ENCODE measurements around the gene COQ5. TPM values are rescaled to one million over a fixed set of nuclear protein-coding genes. Genes with fewer than 3 reads are reported as not detected.
A peak's percentile ranks its signal among the peaks of the same experiment; 100 is the strongest.
"Not testable (repeated sequence)": the region's sequence is repeated elsewhere in the genome, so short reads cannot be mapped to it uniquely, and the experiment has no call there.

The COQ5 gene
- total RNA-seq, 2 donors from 2014 or later: 17.2 to 21.8 TPM

- Mint-ChIP-seq H3K27ac (no peak overlapping the region), H3K36me3 (ENCODE audit: low read depth) (peaks cover 49% of the 10 kb centered on the region), H3K4me1 (peaks cover 23% of the 10 kb centered on the region), H3K4me3 (no peak overlapping the region), H3K27me3 (no peaks in the 10 kb centered on the region), H3K9me3 (no peaks in the 10 kb centered on the region)
- ATAC-seq (replicated peaks): no peak
Measured at GRCh38 chr12:120498870-120499515, 30.0 kb downstream of the COQ5 start.

GRCh38 chr12:120497524-120498150 is 31.3 kb downstream of the COQ5 start:
- peaks cover 23% of the 10 kb centered on the region for H3K4me1 Mint-ChIP-seq
- ATAC-seq (replicated peaks): no peak
- H3K9me3 Mint-ChIP-seq: no peaks in the 10 kb centered on the region
- H3K4me3 Mint-ChIP-seq: peak overlapping the region; percentile 86
- H3K36me3 Mint-ChIP-seq (ENCODE audit: low read depth): peaks cover 36% of the 10 kb centered on the region
- no peaks in the 10 kb centered on the region for H3K27me3 Mint-ChIP-seq
- H3K27ac Mint-ChIP-seq: peak overlapping the region; percentile 82

GRCh38 chr12:120496413-120497340 is 32.3 kb downstream of the COQ5 start:
- Mint-ChIP-seq H3K36me3 (ENCODE audit: low read depth) (peaks cover 33% of the 10 kb centered on the region), H3K27ac (peak overlapping the region; percentile 82), H3K4me3 (peak overlapping the region; percentile 86), H3K4me1 (peaks cover 23% of the 10 kb centered on the region), H3K27me3 (no peaks in the 10 kb centered on the region), H3K9me3 (no peaks in the 10 kb centered on the region)
- ATAC-seq (replicated peaks): peak; percentile 45

- H3K27me3 Mint-ChIP-seq: no peaks in the 10 kb centered on the region
- peak within 1 kb of the TSS; percentile 86 for H3K4me3 Mint-ChIP-seq
- peaks cover 33% of the 10 kb centered on the region for H3K36me3 Mint-ChIP-seq (ENCODE audit: low read depth)
- ATAC-seq (replicated peaks): peak; percentile 98
- peak within 1 kb of the TSS; percentile 82 for H3K27ac Mint-ChIP-seq
- H3K4me1 Mint-ChIP-seq: peaks cover 23% of the 10 kb centered on the region
- H3K9me3 Mint-ChIP-seq: no peaks in the 10 kb centered on the region
Measured at GRCh38 chr12:120495731-120496412, 33.1 kb downstream of the COQ5 start, which contains the start of gene DYNLL1. DYNLL1 (plus strand) TSS chr12:120496113; CDS start chr12:120496422, 309 bp downstream.

GRCh38 chr12:120495186-120495730 is 33.7 kb downstream of the COQ5 start:
- no peak for ATAC-seq (replicated peaks)
- Mint-ChIP-seq H3K36me3 (ENCODE audit: low read depth) (peaks cover 27% of the 10 kb centered on the region), H3K27ac (peak overlapping the region; percentile 82), H3K9me3 (no peaks in the 10 kb centered on the region), H3K27me3 (no peaks in the 10 kb centered on the region), H3K4me3 (peak overlapping the region; percentile 86), H3K4me1 (peaks cover 18% of the 10 kb centered on the region)

- Mint-ChIP-seq H3K4me1 (peaks cover 6% of the 10 kb centered on the region), H3K9me3 (no peaks in the 10 kb centered on the region), H3K36me3 (ENCODE audit: low read depth) (no peaks in the 10 kb centered on the region), H3K27ac (no peak overlapping the region), H3K4me3 (no peak overlapping the region), H3K27me3 (no peaks in the 10 kb centered on the region)
- no peak for ATAC-seq (replicated peaks)
Measured at GRCh38 chr12:120490833-120491512, 38.0 kb downstream of the COQ5 start.

GRCh38 chr12:120490325-120490724 is 38.6 kb downstream of the COQ5 start:
- Mint-ChIP-seq H3K4me1 (peaks cover 6% of the 10 kb centered on the region), H3K27me3 (no peaks in the 10 kb centered on the region), H3K36me3 (ENCODE audit: low read depth) (no peaks in the 10 kb centered on the region), H3K27ac (no peak overlapping the region), H3K9me3 (no peaks in the 10 kb centered on the region), H3K4me3 (no peak overlapping the region)
- no peak for ATAC-seq (replicated peaks)

- ATAC-seq (replicated peaks): no peak
- Mint-ChIP-seq H3K4me1 (no peaks in the 10 kb centered on the region), H3K4me3 (no peak overlapping the region), H3K36me3 (ENCODE audit: low read depth) (no peaks in the 10 kb centered on the region), H3K27ac (no peak overlapping the region), H3K27me3 (no peaks in the 10 kb centered on the region), H3K9me3 (no peaks in the 10 kb centered on the region)
Measured at GRCh38 chr12:120489018-120489417, 39.9 kb downstream of the COQ5 start.

- ATAC-seq (replicated peaks): no peak
- no peaks in the 10 kb centered on the region for H3K4me1 Mint-ChIP-seq
- H3K27ac Mint-ChIP-seq: peak overlapping the region; percentile 11
- no peak overlapping the region for H3K4me3 Mint-ChIP-seq
- no peaks in the 10 kb centered on the region for H3K9me3 Mint-ChIP-seq
- no peaks in the 10 kb centered on the region for H3K27me3 Mint-ChIP-seq
- H3K36me3 Mint-ChIP-seq (ENCODE audit: low read depth): no peaks in the 10 kb centered on the region
Measured at GRCh38 chr12:120488057-120488640, 40.8 kb downstream of the COQ5 start.

GRCh38 chr12:120487552-120487951 is 41.4 kb downstream of the COQ5 start:
- H3K27me3 Mint-ChIP-seq; H3K36me3 Mint-ChIP-seq (ENCODE audit: low read depth); ATAC-seq (replicated peaks); H3K27ac Mint-ChIP-seq; H3K9me3 Mint-ChIP-seq; H3K4me1 Mint-ChIP-seq; H3K4me3 Mint-ChIP-seq: not testable (repeated sequence)

GRCh38 chr12:120485961-120486881 is 42.7 kb downstream of the COQ5 start:
- no peaks in the 10 kb centered on the region for H3K9me3 Mint-ChIP-seq
- ATAC-seq (replicated peaks): no peak
- H3K27ac Mint-ChIP-seq: no peak overlapping the region
- no peaks in the 10 kb centered on the region for H3K36me3 Mint-ChIP-seq (ENCODE audit: low read depth)
- no peaks in the 10 kb centered on the region for H3K4me1 Mint-ChIP-seq
- H3K27me3 Mint-ChIP-seq: no peaks in the 10 kb centered on the region
- no peak overlapping the region for H3K4me3 Mint-ChIP-seq

GRCh38 chr12:120483621-120484020 is 45.3 kb downstream of the COQ5 start:
- Mint-ChIP-seq H3K27me3 (no peaks in the 10 kb centered on the region), H3K4me3 (no peak overlapping the region), H3K27ac (peak overlapping the region; percentile 4), H3K4me1 (no peaks in the 10 kb centered on the region), H3K9me3 (no peaks in the 10 kb centered on the region), H3K36me3 (ENCODE audit: low read depth) (no peaks in the 10 kb centered on the region)
- no peak for ATAC-seq (replicated peaks)

All from activated T-helper 17 cell treated with anti-CD3 and anti-CD28 coated beads, Interleukin-2, amount 50 U/mL, for 72 hours (primary cell).